Measurements from ENCODE around the gene LRRC8B.
"Not testable (repeated sequence)": the region's sequence is repeated elsewhere in the genome, so short reads cannot be mapped to it uniquely, and the experiment has no call there.

LRRC8B gene

DNA sequence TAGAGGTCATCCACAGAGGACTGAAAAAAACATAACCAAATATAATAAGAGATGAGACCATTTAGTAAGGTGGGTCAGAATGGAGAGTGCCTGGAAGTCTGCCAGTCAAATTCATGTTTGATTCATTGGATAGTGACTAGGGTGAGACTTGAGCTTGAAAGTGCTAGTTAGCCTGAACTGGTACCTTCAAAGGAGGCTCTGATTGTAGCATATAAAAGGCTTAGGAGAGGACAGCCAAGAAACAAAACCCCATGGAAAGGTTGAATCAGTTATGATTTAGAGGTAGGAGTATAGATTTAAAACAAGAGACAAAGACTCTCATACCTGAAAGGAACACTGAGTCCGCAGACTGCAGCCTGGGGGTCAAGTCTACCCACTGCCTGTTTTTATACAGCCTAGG, 63.9 kb downstream of the LRRC8B start:
- no peak for DNase-seq (ENCODE audit: low read depth)
- H3K4me3 ChIP-seq (ENCODE audit: low read depth, low read length): no peak overlapping the region
- TF ChIP-seq, protein P1, sequence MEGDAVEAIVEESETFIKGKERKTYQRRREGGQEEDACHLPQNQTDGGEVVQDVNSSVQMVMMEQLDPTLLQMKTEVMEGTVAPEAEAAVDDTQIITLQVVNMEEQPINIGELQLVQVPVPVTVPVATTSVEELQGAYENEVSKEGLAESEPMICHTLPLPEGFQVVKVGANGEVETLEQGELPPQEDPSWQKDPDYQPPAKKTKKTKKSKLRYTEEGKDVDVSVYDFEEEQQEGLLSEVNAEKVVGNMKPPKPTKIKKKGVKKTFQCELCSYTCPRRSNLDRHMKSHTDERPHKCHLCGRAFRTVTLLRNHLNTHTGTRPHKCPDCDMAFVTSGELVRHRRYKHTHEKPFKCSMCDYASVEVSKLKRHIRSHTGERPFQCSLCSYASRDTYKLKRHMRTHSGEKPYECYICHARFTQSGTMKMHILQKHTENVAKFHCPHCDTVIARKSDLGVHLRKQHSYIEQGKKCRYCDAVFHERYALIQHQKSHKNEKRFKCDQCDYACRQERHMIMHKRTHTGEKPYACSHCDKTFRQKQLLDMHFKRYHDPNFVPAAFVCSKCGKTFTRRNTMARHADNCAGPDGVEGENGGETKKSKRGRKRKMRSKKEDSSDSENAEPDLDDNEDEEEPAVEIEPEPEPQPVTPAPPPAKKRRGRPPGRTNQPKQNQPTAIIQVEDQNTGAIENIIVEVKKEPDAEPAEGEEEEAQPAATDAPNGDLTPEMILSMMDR (conservative IDR thresholded peaks at IDR 0.05; ENCODE audit: low read depth, low read length): no peak

- TF ChIP-seq, protein P1 (conservative IDR thresholded peaks at IDR 0.05; ENCODE audit: low read depth, low read length): no peak
- DNase-seq (ENCODE audit: low read depth): peak; percentile 81
- H3K4me3 ChIP-seq (ENCODE audit: low read depth, low read length): no peak overlapping the region
These were observed 64.9 kb downstream of the LRRC8B start for GRCh38 chr1:89589515-89589914.

GRCh38 chr1:89590341-89591080, 65.9 kb downstream of the LRRC8B start:
- peak; percentile 29 for DNase-seq (ENCODE audit: low read depth)
- no peak overlapping the region for H3K4me3 ChIP-seq (ENCODE audit: low read depth, low read length)
- TF ChIP-seq, protein P1 (conservative IDR thresholded peaks at IDR 0.05; ENCODE audit: low read depth, low read length): no peak

GRCh38 chr1:89592861-89593302, 68.3 kb downstream of the LRRC8B start:
- not testable (repeated sequence) for H3K4me3 ChIP-seq (ENCODE audit: low read depth, low read length); DNase-seq (ENCODE audit: low read depth)

- H3K4me3 ChIP-seq (ENCODE audit: low read depth, low read length): no peak overlapping the region
- TF ChIP-seq, protein P1 (conservative IDR thresholded peaks at IDR 0.05; ENCODE audit: low read depth, low read length): no peak
- DNase-seq (ENCODE audit: low read depth): no peak
These were observed 69.6 kb downstream of the LRRC8B start for GRCh38 chr1:89594096-89594740.

GRCh38 chr1:89596698-89597097, 72.1 kb downstream of the LRRC8B start:
- TF ChIP-seq, protein P1 (conservative IDR thresholded peaks at IDR 0.05; ENCODE audit: low read depth, low read length): no peak
- DNase-seq (ENCODE audit: low read depth): no peak
- H3K4me3 ChIP-seq (ENCODE audit: low read depth, low read length): no peak overlapping the region

DNA sequence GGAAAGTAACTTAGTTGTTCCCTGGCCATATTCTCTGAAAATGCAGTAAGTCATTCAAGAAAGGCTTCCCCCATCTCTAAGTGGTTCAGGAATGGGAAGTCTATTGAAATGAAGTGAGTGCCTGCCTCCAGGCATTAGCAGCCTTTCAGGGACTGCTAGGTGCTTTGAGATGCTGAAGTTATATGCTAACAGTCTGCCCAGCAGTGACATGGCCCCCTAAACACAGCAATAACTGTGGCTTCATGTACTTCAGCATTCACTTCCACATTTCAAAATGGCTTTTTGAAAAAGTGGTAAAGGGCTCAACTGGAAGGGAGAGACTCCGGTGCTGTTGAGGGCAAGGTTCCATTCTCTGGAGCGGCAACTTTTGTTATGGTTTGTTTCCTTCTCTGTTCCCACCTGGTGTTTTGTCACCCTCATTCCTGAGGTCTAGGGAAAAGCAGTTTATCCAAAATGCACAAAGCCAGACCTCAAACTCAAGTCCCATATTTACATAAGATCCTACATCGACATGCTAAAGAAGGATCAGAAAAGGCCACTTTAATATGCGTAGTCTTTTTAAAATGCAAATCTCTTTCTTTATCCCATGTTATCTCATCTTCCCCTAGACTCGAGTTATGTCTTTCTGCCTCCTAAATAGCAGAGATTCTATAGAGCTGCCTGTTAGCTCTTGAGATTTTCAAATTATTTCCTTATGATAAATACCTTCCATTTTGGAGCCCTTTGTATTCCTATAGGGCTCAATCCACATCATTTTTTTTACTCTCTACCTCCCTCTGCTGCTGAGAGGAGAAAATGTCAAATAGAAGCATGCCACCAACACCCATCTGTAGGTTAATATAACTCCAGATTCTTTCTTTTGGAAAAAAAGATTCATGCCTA, 74.1 kb downstream of the LRRC8B start:
- DNase-seq (ENCODE audit: low read depth): peak; percentile 68
- TF ChIP-seq, protein P1 (conservative IDR thresholded peaks at IDR 0.05; ENCODE audit: low read depth, low read length): peak; percentile 65
- no peak overlapping the region for H3K4me3 ChIP-seq (ENCODE audit: low read depth, low read length)
